DND-41 (cell line): ENCODE measurements around the gene SURF2.

ENCODE experiments used
- ATAC-seq: fragments of 200-7000 bp; cut with Tn5 transposase; 3 replicates; pipeline ENCODE4 v1.9.1; 2021; ENCODE audit warnings: low read depth; ENCODE audit not compliant: insufficient read depth
- DNase-seq: peaks from one replicate; pipeline ENCODE4 v3.0.0-alpha.2; 2020
- H2AFZ ChIP-seq: 2 replicates; pipeline ENCODE4 v1.6.0; 2012; ENCODE audit warnings: low read depth, low read length
- H3K27ac ChIP-seq: 2 replicates; pipeline ENCODE4 v1.5.1; 2012; ENCODE audit warnings: low read length, inconsistent platforms
- H3K27me3 ChIP-seq: fragments of 200-600 bp; sonication (generic); 2 replicates; pipeline ENCODE4 v1.6.0; 2012; ENCODE audit warnings: low read length, mild to moderate bottlenecking, inconsistent platforms; ENCODE audit not compliant: insufficient read depth, poor library complexity
- H3K36me3 ChIP-seq: 2 replicates; pipeline ENCODE4 v1.5.1; 2012; ENCODE audit warnings: low read length, inconsistent platforms; ENCODE audit not compliant: insufficient read depth
- H3K4me1 ChIP-seq: 2 replicates; pipeline ENCODE4 v1.5.1; 2012; ENCODE audit warnings: mild to moderate bottlenecking, low read length; ENCODE audit not compliant: insufficient read depth
- H3K4me2 ChIP-seq: 2 replicates; pipeline ENCODE4 v1.6.0; 2012; ENCODE audit warnings: mild to moderate bottlenecking, moderate library complexity, low read length, inconsistent platforms; ENCODE audit not compliant: insufficient read depth
- H3K4me3 ChIP-seq, 2 experiments: fragments of 200-600 bp in 1 of 2; shearing (Covaris generic) in 1 of 2; 2 replicates each; pipeline ENCODE4 v1.5.1; 2012 to 2016; ENCODE audit warnings: inconsistent platforms in 2 of 2, low read length in 2 of 2, mild to moderate bottlenecking in 2 of 2, low read depth in 1 of 2, moderate library complexity in 1 of 2
- H3K79me2 ChIP-seq: 2 replicates; pipeline ENCODE4 v1.6.0; 2012; ENCODE audit warnings: low read length, inconsistent platforms; ENCODE audit not compliant: insufficient read depth
- H3K9ac ChIP-seq: 2 replicates; pipeline ENCODE4 v1.6.0; 2012; ENCODE audit warnings: low read depth, mild to moderate bottlenecking, inconsistent platforms, low read length, moderate library complexity
- H3K9me3 ChIP-seq: 2 replicates; pipeline ENCODE4 v1.5.1; 2012; ENCODE audit warnings: low read length, moderate library complexity, mild to moderate bottlenecking, inconsistent platforms; ENCODE audit not compliant: insufficient read depth, severe bottlenecking
- H4K20me1 ChIP-seq: 2 replicates; pipeline ENCODE4 v1.6.0; 2012; ENCODE audit warnings: low read length; ENCODE audit not compliant: insufficient read depth
- EZH2 ChIP-seq: IDR thresholded peaks from 3 replicates; pipeline ENCODE4 v1.6.1; 2012; ENCODE audit warnings: borderline replicate concordance, low read depth, mild to moderate bottlenecking, moderate library complexity, low read length, inconsistent platforms; ENCODE audit not compliant: severe bottlenecking
- TF ChIP-seq, protein P1 (sequence below): IDR thresholded peaks from 2 replicates; pipeline ENCODE4 v1.5.1; 2012; ENCODE audit warnings: borderline replicate concordance, low read length, moderate library complexity, mild to moderate bottlenecking; ENCODE audit not compliant: poor library complexity, severe bottlenecking; ENCODE audit errors: extremely low read depth

Gene SURF2

GRCh38 chr9:133352635-133353340 lies 3.6 kb upstream of the SURF2 start:
- Histone ChIP-seq H4K20me1 (peaks cover 41% of the 10 kb centered on the region), H3K4me3 (no peak overlapping the region), H3K27ac (no peak overlapping the region), H3K9ac (no peak overlapping the region), H3K4me1 (peaks cover 51% of the 10 kb centered on the region), H3K9me3 (no peaks in the 10 kb centered on the region), H3K79me2 (peaks cover 56% of the 10 kb centered on the region), H3K4me2 (no peak overlapping the region), H3K27me3 (no peaks in the 10 kb centered on the region), H2AFZ (no peak overlapping the region), H3K36me3 (peaks cover 56% of the 10 kb centered on the region)
- TF ChIP-seq EZH2: no peak
- TF ChIP-seq, protein P1, sequence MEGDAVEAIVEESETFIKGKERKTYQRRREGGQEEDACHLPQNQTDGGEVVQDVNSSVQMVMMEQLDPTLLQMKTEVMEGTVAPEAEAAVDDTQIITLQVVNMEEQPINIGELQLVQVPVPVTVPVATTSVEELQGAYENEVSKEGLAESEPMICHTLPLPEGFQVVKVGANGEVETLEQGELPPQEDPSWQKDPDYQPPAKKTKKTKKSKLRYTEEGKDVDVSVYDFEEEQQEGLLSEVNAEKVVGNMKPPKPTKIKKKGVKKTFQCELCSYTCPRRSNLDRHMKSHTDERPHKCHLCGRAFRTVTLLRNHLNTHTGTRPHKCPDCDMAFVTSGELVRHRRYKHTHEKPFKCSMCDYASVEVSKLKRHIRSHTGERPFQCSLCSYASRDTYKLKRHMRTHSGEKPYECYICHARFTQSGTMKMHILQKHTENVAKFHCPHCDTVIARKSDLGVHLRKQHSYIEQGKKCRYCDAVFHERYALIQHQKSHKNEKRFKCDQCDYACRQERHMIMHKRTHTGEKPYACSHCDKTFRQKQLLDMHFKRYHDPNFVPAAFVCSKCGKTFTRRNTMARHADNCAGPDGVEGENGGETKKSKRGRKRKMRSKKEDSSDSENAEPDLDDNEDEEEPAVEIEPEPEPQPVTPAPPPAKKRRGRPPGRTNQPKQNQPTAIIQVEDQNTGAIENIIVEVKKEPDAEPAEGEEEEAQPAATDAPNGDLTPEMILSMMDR: no peak
- DNase-seq (no peak), ATAC-seq (no peak)

DNA sequence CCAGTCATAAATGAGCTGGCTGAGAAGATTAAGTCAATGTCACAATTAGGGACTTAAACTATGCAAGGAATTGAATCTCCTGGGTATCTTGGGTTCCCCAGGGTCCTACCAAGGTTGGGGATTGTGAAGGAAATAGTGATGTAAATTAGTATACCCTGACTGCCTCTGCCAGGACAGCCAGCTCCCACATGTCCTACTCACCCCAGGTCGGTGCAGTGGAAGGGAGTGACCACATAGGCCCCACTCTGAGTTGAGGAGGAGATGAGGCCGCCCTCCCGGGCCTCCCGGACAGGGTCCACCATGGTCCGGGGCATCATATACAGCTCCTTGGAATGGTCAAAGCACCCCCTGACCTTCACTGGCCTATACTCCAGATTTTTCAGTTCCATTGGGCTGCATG lies 2.8 kb upstream of the SURF2 start:
- no peak overlapping the region for H3K27ac ChIP-seq
- H2AFZ ChIP-seq: no peak overlapping the region
- H3K4me2 ChIP-seq: no peak overlapping the region
- H3K4me3 ChIP-seq: no peak overlapping the region
- H3K36me3 ChIP-seq: peaks cover 54% of the 10 kb centered on the region
- H3K27me3 ChIP-seq: no peaks in the 10 kb centered on the region
- peaks cover 39% of the 10 kb centered on the region for H4K20me1 ChIP-seq
- H3K9ac ChIP-seq: no peak overlapping the region
- H3K9me3 ChIP-seq: no peaks in the 10 kb centered on the region
- DNase-seq (no peak), ATAC-seq (no peak)
- TF ChIP-seq, protein P1: no peak
- no peak for TF ChIP-seq EZH2
- peaks cover 54% of the 10 kb centered on the region for H3K79me2 ChIP-seq
- peaks cover 58% of the 10 kb centered on the region for H3K4me1 ChIP-seq

- no peak for TF ChIP-seq EZH2
- TF ChIP-seq, protein P1: no peak
- H3K4me2 ChIP-seq: peak overlapping the region; percentile 73; the same call in 1 of the 2 replicates
- H3K27ac ChIP-seq: no peak overlapping the region
- H3K9me3 ChIP-seq: no peaks in the 10 kb centered on the region
- H3K4me3 ChIP-seq: peak overlapping the region in 1 of 2 experiments; percentile 91; a peak in 1 of 4 replicates
- DNase-seq (no peak), ATAC-seq (no peak)
- peaks cover 43% of the 10 kb centered on the region for H3K79me2 ChIP-seq
- peaks cover 51% of the 10 kb centered on the region for H3K4me1 ChIP-seq
- H3K36me3 ChIP-seq: peaks cover 52% of the 10 kb centered on the region
- H3K9ac ChIP-seq: peak overlapping the region; percentile 63; the same call in 1 of the 2 replicates
- peaks cover 35% of the 10 kb centered on the region for H4K20me1 ChIP-seq
- no peaks in the 10 kb centered on the region for H3K27me3 ChIP-seq
- H2AFZ ChIP-seq: no peak overlapping the region
These were observed 1.6 kb upstream of the SURF2 start for GRCh38 chr9:133354766-133355165.

DNA sequence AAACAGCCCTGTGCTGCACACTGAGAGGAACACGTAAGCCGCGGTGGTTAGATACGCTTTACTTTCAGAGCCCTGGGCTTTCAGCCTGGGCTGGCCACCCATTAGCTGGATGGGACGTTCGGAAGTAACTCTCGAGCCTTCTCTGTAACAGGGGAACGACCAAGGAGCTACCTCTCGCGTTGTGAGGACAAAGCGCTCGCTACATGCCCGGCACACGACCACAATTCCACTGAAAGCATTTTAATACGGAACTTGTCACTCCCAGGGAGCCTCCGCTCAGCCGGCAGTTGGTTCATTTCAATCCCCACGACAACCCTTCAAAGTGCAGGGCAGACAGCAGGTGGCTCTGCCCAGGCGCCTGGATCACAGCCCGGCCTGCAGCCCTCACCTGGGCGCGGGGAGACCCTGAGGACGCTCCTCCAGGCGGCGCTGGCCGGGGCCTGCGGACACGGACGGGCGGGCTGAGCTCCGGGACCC lies 431 bp upstream of the SURF2 start:
- Histone ChIP-seq H2AFZ (peak overlapping the region; percentile 31; the same call in 1 of the 2 replicates), H3K79me2 (peaks cover 35% of the 10 kb centered on the region), H3K9ac (peak overlapping the region; percentile 63), H3K9me3 (no peaks in the 10 kb centered on the region), H3K27ac (peak overlapping the region; percentile 60), H3K27me3 (no peaks in the 10 kb centered on the region), H3K4me3 (peak overlapping the region; percentile 84 to 91), H4K20me1 (peaks cover 29% of the 10 kb centered on the region; the same call in 1 of the 2 replicates), H3K4me2 (peak overlapping the region; percentile 73), H3K36me3 (peaks cover 52% of the 10 kb centered on the region), H3K4me1 (peaks cover 40% of the 10 kb centered on the region)
- DNase-seq (no peak), ATAC-seq (no peak; the same call in 2 of the 3 replicates)
- TF ChIP-seq, protein P1: no peak
- no peak for TF ChIP-seq EZH2
